ENCODE measurements around the gene GPR141.

Gene GPR141

DNA sequence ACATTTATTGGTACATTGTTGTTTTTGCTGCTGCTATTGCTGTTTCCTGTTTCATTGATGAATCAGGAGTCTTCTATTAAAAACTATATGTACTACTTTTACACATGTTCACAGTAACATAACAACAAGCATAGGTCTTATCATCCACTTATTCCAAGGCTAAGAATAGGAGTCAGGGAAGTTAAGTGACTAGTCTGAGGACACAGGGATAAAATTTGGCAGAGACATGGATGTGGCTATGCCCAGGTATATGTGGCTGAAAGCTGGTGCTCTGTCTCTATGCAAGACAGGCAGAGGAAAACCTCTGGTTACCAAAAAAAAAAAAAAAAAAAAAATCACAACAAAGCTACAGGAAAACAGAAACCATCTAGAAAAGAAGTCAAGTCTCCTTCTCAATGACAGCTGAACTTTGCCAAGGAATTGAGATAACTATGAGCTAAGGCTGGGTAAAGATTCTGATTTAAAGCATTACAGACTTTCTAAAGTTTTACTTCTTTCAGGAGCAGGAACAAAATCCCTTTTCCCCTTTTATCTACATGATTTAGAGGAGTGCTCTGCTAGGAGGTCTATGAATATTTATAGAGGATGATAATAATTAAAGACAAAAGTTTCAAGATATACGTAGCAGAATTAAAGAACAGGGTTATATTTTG, 70.0 kb downstream of the GPR141 start:
- Histone ChIP-seq H3K4me1 (ENCODE audit: low read length) (peaks cover 4% of the 10 kb centered on the region; the same call in 1 of the 2 replicates), H3K27ac (ENCODE audit: low read length) (no peak overlapping the region), H3K4me3 (ENCODE audit: low read length) (no peak overlapping the region), H2AFZ (ENCODE audit: low read depth, low read length) (no peak overlapping the region), H3K4me2 (ENCODE audit: low read length) (no peak overlapping the region), H3K9ac (ENCODE audit: low read length) (no peak overlapping the region), H3K79me2 (ENCODE audit: low read length) (no peaks in the 10 kb centered on the region), H3K36me3 (replicated peaks; ENCODE audit: low read depth, low read length) (no peaks in the 10 kb centered on the region), H3K9me3 (ENCODE audit: insufficient read depth, low read length) (no peaks in the 10 kb centered on the region), H3K27me3 (ENCODE audit: low read depth, low read length) (no peaks in the 10 kb centered on the region), H4K20me1 (ENCODE audit: insufficient read depth, low read length) (no peaks in the 10 kb centered on the region)
- TF ChIP-seq, protein P1, sequence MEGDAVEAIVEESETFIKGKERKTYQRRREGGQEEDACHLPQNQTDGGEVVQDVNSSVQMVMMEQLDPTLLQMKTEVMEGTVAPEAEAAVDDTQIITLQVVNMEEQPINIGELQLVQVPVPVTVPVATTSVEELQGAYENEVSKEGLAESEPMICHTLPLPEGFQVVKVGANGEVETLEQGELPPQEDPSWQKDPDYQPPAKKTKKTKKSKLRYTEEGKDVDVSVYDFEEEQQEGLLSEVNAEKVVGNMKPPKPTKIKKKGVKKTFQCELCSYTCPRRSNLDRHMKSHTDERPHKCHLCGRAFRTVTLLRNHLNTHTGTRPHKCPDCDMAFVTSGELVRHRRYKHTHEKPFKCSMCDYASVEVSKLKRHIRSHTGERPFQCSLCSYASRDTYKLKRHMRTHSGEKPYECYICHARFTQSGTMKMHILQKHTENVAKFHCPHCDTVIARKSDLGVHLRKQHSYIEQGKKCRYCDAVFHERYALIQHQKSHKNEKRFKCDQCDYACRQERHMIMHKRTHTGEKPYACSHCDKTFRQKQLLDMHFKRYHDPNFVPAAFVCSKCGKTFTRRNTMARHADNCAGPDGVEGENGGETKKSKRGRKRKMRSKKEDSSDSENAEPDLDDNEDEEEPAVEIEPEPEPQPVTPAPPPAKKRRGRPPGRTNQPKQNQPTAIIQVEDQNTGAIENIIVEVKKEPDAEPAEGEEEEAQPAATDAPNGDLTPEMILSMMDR (IDR thresholded peaks at IDR 0.05; ENCODE audit: low read depth, low read length) = no peak
- TF ChIP-seq EZH2phosphoT487 (IDR thresholded peaks at IDR 0.05; ENCODE audit: low read depth) = no peak

DNA sequence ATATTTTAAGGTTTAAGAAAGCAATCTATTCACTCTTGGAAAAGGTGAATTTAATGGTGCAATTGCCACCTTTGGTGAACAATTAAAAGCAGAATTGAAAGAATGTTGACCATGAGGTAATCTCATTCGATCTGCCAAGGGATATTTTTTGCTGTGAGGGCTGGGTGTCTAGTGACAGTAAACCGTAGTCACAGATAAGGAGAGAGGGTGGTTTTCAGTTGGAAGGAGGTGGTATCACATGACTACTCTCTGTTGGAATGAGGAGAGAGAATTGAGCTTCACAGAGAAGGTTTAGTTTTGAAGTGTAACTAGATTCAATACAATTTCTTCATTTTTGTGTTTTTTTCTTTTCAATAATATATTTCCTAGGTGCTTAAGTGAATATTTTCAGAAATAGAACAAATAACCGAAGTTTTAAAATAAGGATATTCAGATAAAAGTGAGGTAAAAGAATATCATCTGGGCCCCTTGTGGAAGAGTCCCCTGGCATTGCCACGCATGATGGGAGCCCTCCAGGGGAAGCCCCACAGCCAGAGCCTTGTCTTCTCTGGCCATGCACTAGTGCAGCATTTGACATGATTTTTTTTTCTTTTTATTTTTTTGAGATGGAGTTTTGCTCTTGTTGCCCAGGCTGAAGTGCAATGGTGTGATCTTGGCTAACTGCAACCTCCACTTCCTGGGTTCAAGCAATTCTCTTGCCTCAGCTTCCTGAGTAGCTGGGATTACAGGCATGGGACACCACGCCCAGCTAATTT, 73.4 kb downstream of the GPR141 start:
- no peak overlapping the region for H3K4me3 ChIP-seq (ENCODE audit: low read length)
- no peaks in the 10 kb centered on the region for H4K20me1 ChIP-seq (ENCODE audit: insufficient read depth, low read length)
- TF ChIP-seq, protein P1 (IDR thresholded peaks at IDR 0.05; ENCODE audit: low read depth, low read length) = no peak
- TF ChIP-seq EZH2phosphoT487 (IDR thresholded peaks at IDR 0.05; ENCODE audit: low read depth) = no peak
- H3K27ac ChIP-seq (ENCODE audit: low read length) = no peak overlapping the region
- H3K4me1 ChIP-seq (ENCODE audit: low read length) = no peaks in the 10 kb centered on the region
- no peaks in the 10 kb centered on the region for H3K36me3 ChIP-seq (replicated peaks; ENCODE audit: low read depth, low read length)
- no peak overlapping the region for H3K9ac ChIP-seq (ENCODE audit: low read length)
- H3K79me2 ChIP-seq (ENCODE audit: low read length) = no peaks in the 10 kb centered on the region
- no peaks in the 10 kb centered on the region for H3K27me3 ChIP-seq (ENCODE audit: low read depth, low read length)
- H3K9me3 ChIP-seq (ENCODE audit: insufficient read depth, low read length) = no peaks in the 10 kb centered on the region
- H2AFZ ChIP-seq (ENCODE audit: low read depth, low read length) = no peak overlapping the region
- no peak overlapping the region for H3K4me2 ChIP-seq (ENCODE audit: low read length)

DNA sequence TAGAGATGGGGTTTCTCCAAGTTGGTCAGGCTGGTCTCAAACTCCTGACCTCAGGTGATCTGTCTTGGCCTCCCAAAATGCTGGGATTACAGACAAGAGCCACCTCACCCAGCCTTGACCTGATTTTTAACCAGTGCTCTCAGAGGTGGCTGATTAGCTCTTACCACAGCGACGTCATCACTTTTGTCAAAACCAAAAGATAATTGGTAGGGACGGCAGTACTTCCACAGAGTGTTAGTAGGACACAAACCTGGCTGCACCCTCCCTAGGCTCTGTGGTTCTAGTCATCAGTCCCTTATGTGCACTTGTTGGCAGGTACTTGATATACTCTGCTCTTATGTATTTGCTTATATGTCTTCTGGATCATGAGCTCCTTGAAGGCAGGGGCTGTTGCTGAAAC, 74.0 kb downstream of the GPR141 start:
- no peak overlapping the region for H3K4me3 ChIP-seq (ENCODE audit: low read length)
- H3K79me2 ChIP-seq (ENCODE audit: low read length) = no peaks in the 10 kb centered on the region
- no peak overlapping the region for H3K27ac ChIP-seq (ENCODE audit: low read length)
- no peaks in the 10 kb centered on the region for H4K20me1 ChIP-seq (ENCODE audit: insufficient read depth, low read length)
- no peak overlapping the region for H3K4me2 ChIP-seq (ENCODE audit: low read length)
- no peaks in the 10 kb centered on the region for H3K9me3 ChIP-seq (ENCODE audit: insufficient read depth, low read length)
- no peaks in the 10 kb centered on the region for H3K27me3 ChIP-seq (ENCODE audit: low read depth, low read length)
- H3K36me3 ChIP-seq (replicated peaks; ENCODE audit: low read depth, low read length) = no peaks in the 10 kb centered on the region
- no peak overlapping the region for H2AFZ ChIP-seq (ENCODE audit: low read depth, low read length)
- TF ChIP-seq, protein P1 (IDR thresholded peaks at IDR 0.05; ENCODE audit: low read depth, low read length) = no peak
- TF ChIP-seq EZH2phosphoT487 (IDR thresholded peaks at IDR 0.05; ENCODE audit: low read depth) = no peak
- H3K4me1 ChIP-seq (ENCODE audit: low read length) = no peaks in the 10 kb centered on the region
- H3K9ac ChIP-seq (ENCODE audit: low read length) = no peak overlapping the region

DNA sequence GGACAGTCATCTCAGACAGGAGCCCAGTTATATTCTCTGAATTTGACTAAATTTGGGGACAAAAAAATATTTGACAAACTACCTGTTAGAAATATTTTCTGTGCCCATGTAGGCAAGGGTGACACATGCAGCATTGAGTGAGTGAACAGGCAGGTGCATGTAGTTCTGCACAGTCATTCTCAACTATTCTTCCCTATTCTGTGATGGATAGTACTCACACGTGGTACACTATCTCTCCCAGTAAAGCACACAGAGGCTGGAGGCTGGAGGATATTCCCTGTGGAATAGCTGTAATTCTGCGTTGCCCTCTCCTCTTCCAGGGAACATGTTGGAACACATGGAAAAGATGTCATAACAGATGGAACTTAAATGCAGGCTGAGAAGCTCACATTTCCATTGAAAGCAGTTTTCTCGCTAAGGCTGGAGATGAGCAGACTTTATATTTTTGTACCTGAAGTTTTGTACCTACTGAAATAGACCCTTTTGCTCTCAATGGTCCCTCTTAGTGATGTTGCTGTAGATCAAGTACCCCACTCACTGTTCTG, 75.0 kb downstream of the GPR141 start:
- Histone ChIP-seq H2AFZ (ENCODE audit: low read depth, low read length) (no peak overlapping the region), H3K27me3 (ENCODE audit: low read depth, low read length) (no peaks in the 10 kb centered on the region), H3K4me3 (ENCODE audit: low read length) (no peak overlapping the region), H3K27ac (ENCODE audit: low read length) (no peak overlapping the region), H3K9ac (ENCODE audit: low read length) (no peak overlapping the region), H3K79me2 (ENCODE audit: low read length) (no peaks in the 10 kb centered on the region), H3K4me1 (ENCODE audit: low read length) (no peaks in the 10 kb centered on the region), H3K4me2 (ENCODE audit: low read length) (no peak overlapping the region), H3K36me3 (replicated peaks; ENCODE audit: low read depth, low read length) (no peaks in the 10 kb centered on the region), H3K9me3 (ENCODE audit: insufficient read depth, low read length) (no peaks in the 10 kb centered on the region), H4K20me1 (ENCODE audit: insufficient read depth, low read length) (no peaks in the 10 kb centered on the region)
- TF ChIP-seq, protein P1 (IDR thresholded peaks at IDR 0.05; ENCODE audit: low read depth, low read length) = no peak
- no peak for TF ChIP-seq EZH2phosphoT487 (IDR thresholded peaks at IDR 0.05; ENCODE audit: low read depth)
